ENCODE data around the gene HSF2.

HSF2 gene

GRCh38 chr6:122399348-122400120 is at the start of gene HSF2:
Gene HSF2 (plus strand): TSS chr6:122399652. CDS start chr6:122399738, 86 bp downstream.
- DNase-seq (ENCODE audit: low spot score): peak; percentile 98

- DNase-seq (ENCODE audit: low spot score): no peak
Measured at GRCh38 chr6:122352981-122353664, 46.3 kb upstream of the HSF2 start.

GRCh38 chr6:122360809-122361208 is 38.6 kb upstream of the HSF2 start:
- DNase-seq (ENCODE audit: low spot score): no peak

- no peak for DNase-seq (ENCODE audit: low spot score)
Measured at GRCh38 chr6:122361314-122361979, 38.0 kb upstream of the HSF2 start.

GRCh38 chr6:122363769-122364483 is 35.5 kb upstream of the HSF2 start:
- no peak for DNase-seq (ENCODE audit: low spot score)

- no peak for DNase-seq (ENCODE audit: low spot score)
Measured at GRCh38 chr6:122365775-122366403, 33.6 kb upstream of the HSF2 start.

GRCh38 chr6:122367171-122367570 is 32.3 kb upstream of the HSF2 start:
- no peak for DNase-seq (ENCODE audit: low spot score)

GRCh38 chr6:122369536-122369935 is 29.9 kb upstream of the HSF2 start:
- no peak for DNase-seq (ENCODE audit: low spot score)

GRCh38 chr6:122372647-122373046 is 26.8 kb upstream of the HSF2 start:
- DNase-seq (ENCODE audit: low spot score): no peak

GRCh38 chr6:122374307-122374706 is 25.1 kb upstream of the HSF2 start:
- no peak for DNase-seq (ENCODE audit: low spot score)

- DNase-seq (ENCODE audit: low spot score): no peak
Measured at GRCh38 chr6:122376246-122376645, 23.2 kb upstream of the HSF2 start.

GRCh38 chr6:122381494-122382265 is 17.8 kb upstream of the HSF2 start:
- DNase-seq (ENCODE audit: low spot score): peak; percentile 52

- no peak for DNase-seq (ENCODE audit: low spot score)
Measured at GRCh38 chr6:122385857-122386612, 13.4 kb upstream of the HSF2 start.

- no peak for DNase-seq (ENCODE audit: low spot score)
Measured at GRCh38 chr6:122388945-122389344, 10.5 kb upstream of the HSF2 start.

- no peak for DNase-seq (ENCODE audit: low spot score)
Measured at GRCh38 chr6:122389704-122390372, 9.6 kb upstream of the HSF2 start.

- DNase-seq (ENCODE audit: low spot score): no peak
Measured at GRCh38 chr6:122392564-122393350, 6.7 kb upstream of the HSF2 start.

- DNase-seq (ENCODE audit: low spot score): no peak
Measured at GRCh38 chr6:122393351-122393896, 6.0 kb upstream of the HSF2 start.

GRCh38 chr6:122394016-122394415 is 5.4 kb upstream of the HSF2 start:
- DNase-seq (ENCODE audit: low spot score): no peak

- DNase-seq (ENCODE audit: low spot score): no peak
Measured at GRCh38 chr6:122399055-122399347, 451 bp upstream of the HSF2 start.
